Gastrocnemius medialis (tissue), 4 donors: ENCODE measurements around the gene DISP2. TPM values are rescaled to one million over a fixed set of nuclear protein-coding genes. Genes with fewer than 3 reads are reported as not detected.
A peak's percentile ranks its signal among the peaks of the same experiment; 100 is the strongest.

Experiments
- ATAC-seq, 2 donors: fragments of 150-250 bp; one replicate each; pipeline ENCODE4 v1.9.1; 2016
- DNase-seq, 2 donors: peaks; one replicate each; pipeline ENCODE4 v3.0.0-alpha.2; 2019
- H3K27ac ChIP-seq, 4 donors: fragments of 200-600 bp; sonication (generic); 1 replicate in 1 of 4; 2 replicates in 3 of 4; pipeline ENCODE4 v1.5.1; 2016 to 2018; ENCODE audit warnings: mild to moderate bottlenecking in 2 of 4, moderate library complexity in 1 of 4
- H3K27me3 ChIP-seq, 3 donors: fragments of 200-600 bp; sonication (generic) in 2 of 3; 1 replicate in 1 of 3; 2 replicates in 2 of 3; pipeline versions ENCODE4 v1.5.1 to v1.6.0; 2016 to 2019; ENCODE audit warnings: mild to moderate bottlenecking in 1 of 3, moderate library complexity in 1 of 3
- H3K36me3 ChIP-seq, 2 donors: fragments of 200-600 bp; sonication (generic) in 1 of 2; one replicate each; pipeline ENCODE4 v1.5.1; 2017 to 2018
- H3K4me1 ChIP-seq, 2 donors: fragments of 200-600 bp; sonication (generic) in 1 of 2; one replicate each; pipeline ENCODE4 v1.5.1; 2016 to 2017; ENCODE audit warnings: mild to moderate bottlenecking in 2 of 2
- H3K4me3 ChIP-seq, 4 donors: fragments of 200-600 bp; sonication (generic) in 3 of 4; 1 replicate in 1 of 4; 2 replicates in 3 of 4; pipeline ENCODE4 v1.5.1; 2016 to 2019; ENCODE audit warnings: mild to moderate bottlenecking in 2 of 4
- H3K9me3 ChIP-seq, 3 donors: fragments of 200-600 bp; sonication (generic) in 2 of 3; 1 replicate in 1 of 3; 2 replicates in 2 of 3; pipeline ENCODE4 v1.5.1; 2016 to 2019
- CTCF ChIP-seq, 5 experiments: fragments of 450-650 bp in 3 of 5; fragments of 200-600 bp in 2 of 5; sonication (generic) in 2 of 5; IDR thresholded peaks in 4 of 5; conservative IDR thresholded peaks in 1 of 5; 1 replicate in 4 of 5; 2 replicates in 1 of 5; pipeline ENCODE4 v1.5.1; 2016 to 2019; ENCODE audit warnings: antibody characterized with exemption in 5 of 5, mild to moderate bottlenecking in 3 of 5, moderate library complexity in 3 of 5
- POLR2A ChIP-seq, 2 donors: fragments of 450-650 bp; IDR thresholded peaks; one replicate each; pipeline ENCODE4 v1.6.1; 2017; ENCODE audit warnings: antibody characterized with exemption in 2 of 2, mild to moderate bottlenecking in 2 of 2, moderate library complexity in 2 of 2
- in situ Hi-C, 4 donors: fragments of 200-750 bp; cut with MboI; loops; one replicate each; pipeline versions ENCODE4 v1.15.0 to v1.8.0; 2017; ENCODE audit warnings: low sequenced_read_pairs in 4 of 4
- intact Hi-C: fragments of 100-400 bp; cut with DNase I; formaldehyde crosslinking; loops from one replicate; pipeline ENCODE4 v1.15.1; 2023; ENCODE audit warnings: low total_unique reads
- total RNA-seq, 4 donors: library from RNA; depleted of rRNA; stranded (reverse); fragments of >200 nt; gene quantifications; one replicate each; pipeline versions ENCODE4 v1.1.0 to v1.2.3, GENCODE V29; 2016

Gene DISP2
- total RNA-seq, 4 donors from 2014 or later = 0.02 to 0.12 (median 0.06) TPM

- TF ChIP-seq POLR2A (IDR thresholded peaks at IDR 0.05) (peak; percentile 75 to 78), CTCF (IDR thresholded peaks at IDR 0.05 in 4 of 5, conservative IDR thresholded peaks at IDR 0.05 in 1 of 5) (peak; percentile 53 to 88 (median 76))
- peak within 1 kb of the TSS; percentile 70 to 88 (median 86) for H3K27ac ChIP-seq
- peaks cover 25 to 26% of the 10 kb centered on the region in 2 donors for H3K4me1 ChIP-seq
- H3K4me3 ChIP-seq = peak within 1 kb of the TSS; percentile 63 to 84 (median 79)
- H3K27me3 ChIP-seq = no peaks in the 10 kb centered on the region
- intact Hi-C loops = loop anchor here (1.0 to 5.0 kb wide), 4 partner anchors 16 to 99 kb away; partner anchors contain the start of gene IVD
- H3K9me3 ChIP-seq = no peaks in the 10 kb centered on the region
- H3K36me3 ChIP-seq = peaks cover 0 to 8% of the 10 kb centered on the region in 2 donors
- in situ Hi-C loops = no loop called here
- DNase-seq (peak; percentile 79 to 89), ATAC-seq (peak; percentile 81 to 85)
These were observed 34.6 kb upstream of the DISP2 start, which contains the start of gene INAFM2 for GRCh38 chr15:40323239-40323952. TSS of gene INAFM2 (plus strand) at chr15:40323692. CDS start at chr15:40324056, 364 bp downstream.

GRCh38 chr15:40323953-40324937 lies 33.8 kb upstream of the DISP2 start:
- Histone ChIP-seq H3K9me3 (no peaks in the 10 kb centered on the region), H3K36me3 (peaks cover 0 to 8% of the 10 kb centered on the region in 2 donors), H3K27ac (peak overlapping the region; percentile 70 to 88 (median 83)), H3K4me1 (peaks cover 25 to 26% of the 10 kb centered on the region in 2 donors), H3K4me3 (peak overlapping the region; percentile 63 to 84 (median 79)), H3K27me3 (no peaks in the 10 kb centered on the region)
- DNase-seq (no peak), ATAC-seq (peak; percentile 15 to 21)
- TF ChIP-seq CTCF (IDR thresholded peaks at IDR 0.05 in 4 of 5, conservative IDR thresholded peaks at IDR 0.05 in 1 of 5) (no peak), POLR2A (IDR thresholded peaks at IDR 0.05) (no peak)
- in situ Hi-C loops (no loop called here), intact Hi-C loops (loop anchor here (1.0 to 5.0 kb wide), 4 partner anchors 15 to 98 kb away; partner anchors contain the start of gene IVD)

GRCh38 chr15:40325188-40325587 lies 32.8 kb upstream of the DISP2 start:
- in situ Hi-C loops = no loop called here
- intact Hi-C loops = no loop called here

More at GRCh38 chr15:40325188-40325587, 32.8 kb upstream of the DISP2 start:
- peak overlapping the region; percentile 63 to 84 (median 79) for H3K4me3 ChIP-seq
- H3K27me3 ChIP-seq = no peaks in the 10 kb centered on the region
- no peaks in the 10 kb centered on the region for H3K9me3 ChIP-seq
- peaks cover 0 to 8% of the 10 kb centered on the region in 2 donors for H3K36me3 ChIP-seq
- no peak for ATAC-seq
- no peak for TF ChIP-seq CTCF (IDR thresholded peaks at IDR 0.05 in 4 of 5, conservative IDR thresholded peaks at IDR 0.05 in 1 of 5)
- peak overlapping the region; percentile 21 to 87 (median 74) for H3K27ac ChIP-seq
- DNase-seq = no peak
- H3K4me1 ChIP-seq = peaks cover 25 to 28% of the 10 kb centered on the region in 2 donors
